Islet precursor cell (in vitro differentiated cells): ENCODE measurements around the gene LGI1.
"Not testable (repeated sequence)": the region's sequence is repeated elsewhere in the genome, so short reads cannot be mapped to it uniquely, and the experiment has no call there.

Experiments
- DNase-seq: peaks from one replicate; pipeline ENCODE4 v3.0.0-alpha.2; 2018

The LGI1 gene

DNA sequence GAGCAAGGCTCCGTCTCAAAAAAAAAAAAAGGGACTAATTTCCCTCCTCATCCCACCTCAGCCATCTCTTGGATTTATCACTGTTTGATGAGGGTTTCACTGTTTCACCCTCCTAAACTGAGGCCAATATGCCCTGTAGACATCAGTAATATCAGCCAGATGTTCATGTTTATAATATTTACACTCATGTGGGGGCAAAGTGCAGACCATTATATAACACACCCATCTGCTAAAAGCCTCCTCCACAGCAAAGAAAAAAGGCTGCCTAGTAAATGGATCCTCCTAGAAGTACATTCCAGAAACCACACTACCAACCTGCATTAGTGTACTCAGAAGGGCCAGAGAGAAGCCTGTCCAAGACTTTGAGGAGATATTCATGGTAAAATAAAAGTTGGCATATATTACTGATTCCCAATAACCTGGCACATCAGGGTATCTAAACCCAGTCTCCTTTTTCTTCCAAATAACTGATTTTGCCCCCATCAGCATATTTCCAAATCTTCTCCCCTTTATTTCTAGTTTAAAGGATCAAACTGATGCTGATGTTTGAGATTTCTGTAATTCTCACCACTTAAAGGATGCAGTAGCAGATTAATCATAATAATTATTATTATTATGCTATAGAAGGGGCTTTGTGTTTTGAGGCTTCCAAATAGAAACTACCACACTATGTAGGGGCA lies 55.1 kb downstream of the LGI1 start:
- DNase-seq, result no peak

DNA sequence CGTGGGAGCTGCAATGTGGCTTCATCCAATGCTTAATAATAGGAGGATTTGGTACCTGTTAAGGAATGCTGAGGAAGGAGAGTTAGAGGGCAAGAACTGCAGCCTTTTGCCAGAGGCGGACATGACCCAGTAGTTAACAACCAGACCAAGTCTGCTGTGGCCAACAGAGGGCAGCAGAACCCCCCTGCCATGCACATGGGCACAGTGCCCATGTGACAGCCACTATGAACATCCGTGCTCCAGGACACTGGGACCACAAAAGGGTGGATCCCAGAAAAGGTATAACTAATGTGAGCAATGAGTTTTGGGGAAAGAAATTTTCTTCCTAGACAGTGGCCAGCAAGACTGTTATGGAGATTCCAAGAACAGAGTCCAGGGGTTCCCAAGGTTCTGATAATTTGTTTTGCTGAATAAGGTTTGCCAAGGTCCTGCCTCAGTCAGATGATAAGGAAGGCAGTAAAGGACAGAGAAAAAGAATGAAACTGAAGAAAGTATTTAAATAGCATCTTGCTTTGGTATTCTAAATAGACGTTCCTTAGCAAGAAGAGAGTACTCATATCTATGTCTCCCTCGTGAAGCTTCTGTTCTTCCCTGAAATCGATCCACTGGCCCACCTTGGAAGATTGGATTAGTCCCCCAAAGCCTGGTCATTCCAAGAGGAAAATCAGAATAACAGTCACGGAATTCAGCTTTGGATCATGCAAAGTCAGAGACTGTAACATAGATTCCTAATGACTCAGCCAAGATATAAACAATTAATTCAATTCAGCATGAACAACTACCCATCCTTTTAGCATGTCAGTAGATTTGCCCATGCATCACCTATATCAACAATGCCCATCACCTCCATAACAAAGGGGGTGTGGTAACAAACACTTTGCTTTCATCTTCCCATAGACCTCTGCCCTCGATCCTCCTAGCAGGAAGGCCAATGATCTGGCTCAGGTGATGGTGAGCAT lies 56.0 kb downstream of the LGI1 start:
- peak; percentile 70 for DNase-seq

DNA sequence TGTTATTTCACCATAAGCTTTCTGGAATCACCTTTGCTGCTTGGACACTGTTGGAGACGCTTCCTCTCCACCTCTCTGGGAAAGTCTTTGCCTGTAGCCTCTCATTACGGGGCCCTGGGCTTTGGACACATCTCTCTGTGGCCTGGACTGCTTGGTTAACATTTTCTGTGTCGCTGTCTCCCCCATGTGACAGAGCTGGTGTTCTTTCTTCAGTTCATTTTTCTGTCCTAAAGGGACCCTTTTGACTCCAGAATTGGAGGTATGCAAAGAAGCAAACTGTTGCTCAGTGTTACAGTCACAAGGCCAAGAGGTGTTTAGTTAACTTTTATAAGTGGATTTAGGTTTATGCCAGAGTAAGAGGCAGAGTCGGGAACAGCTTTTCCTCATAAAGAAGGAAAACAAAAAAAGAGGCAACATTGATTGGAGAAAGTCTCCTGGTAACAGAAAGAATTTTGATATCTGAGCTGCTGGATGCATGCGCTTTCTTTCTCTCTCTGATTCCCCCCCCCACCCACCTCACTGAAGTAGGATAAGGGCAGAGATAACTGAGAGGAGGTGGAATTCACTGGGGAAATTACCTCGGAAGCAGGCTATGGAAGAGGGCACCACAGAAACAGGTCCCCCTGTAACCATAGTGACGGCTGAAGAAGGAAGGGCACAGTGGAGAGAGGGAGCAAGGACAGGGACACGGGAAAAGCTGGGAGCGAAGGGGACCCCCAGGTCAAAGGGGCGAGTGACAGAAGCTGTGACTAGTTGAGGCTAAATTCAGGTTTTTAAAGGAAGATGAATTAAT lies 57.8 kb downstream of the LGI1 start:
- peak; percentile 85 for DNase-seq

DNA sequence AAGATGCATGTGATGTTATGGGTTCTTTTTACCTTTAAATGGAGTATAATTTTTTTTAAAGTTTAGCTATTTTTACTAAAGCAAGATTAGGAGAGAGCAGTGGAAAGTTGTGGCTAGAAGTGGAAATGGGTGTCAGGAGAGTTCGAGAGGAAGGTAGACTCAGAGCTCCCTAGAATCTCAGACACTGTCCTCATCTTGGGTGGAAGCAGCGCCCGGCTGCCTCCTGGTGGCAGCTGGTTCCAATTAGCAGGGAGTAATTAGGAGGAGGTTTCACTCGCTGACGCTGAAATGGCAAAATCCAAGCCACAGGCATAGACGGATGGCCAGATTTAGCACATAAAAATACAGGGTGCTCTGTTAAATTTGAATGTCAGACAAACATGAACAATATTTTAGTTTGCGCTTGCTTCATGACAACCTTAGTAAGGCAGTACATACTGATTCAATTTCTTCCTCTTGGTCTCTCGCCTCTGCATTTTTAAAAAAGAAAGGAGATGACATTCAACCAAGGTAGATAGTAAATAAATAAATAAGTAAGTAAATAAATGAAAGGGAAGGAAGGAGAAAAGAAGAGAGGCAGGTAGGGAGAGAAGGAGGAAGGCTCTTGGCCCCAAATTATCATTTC lies 58.5 kb downstream of the LGI1 start:
- peak; percentile 85 for DNase-seq

DNA sequence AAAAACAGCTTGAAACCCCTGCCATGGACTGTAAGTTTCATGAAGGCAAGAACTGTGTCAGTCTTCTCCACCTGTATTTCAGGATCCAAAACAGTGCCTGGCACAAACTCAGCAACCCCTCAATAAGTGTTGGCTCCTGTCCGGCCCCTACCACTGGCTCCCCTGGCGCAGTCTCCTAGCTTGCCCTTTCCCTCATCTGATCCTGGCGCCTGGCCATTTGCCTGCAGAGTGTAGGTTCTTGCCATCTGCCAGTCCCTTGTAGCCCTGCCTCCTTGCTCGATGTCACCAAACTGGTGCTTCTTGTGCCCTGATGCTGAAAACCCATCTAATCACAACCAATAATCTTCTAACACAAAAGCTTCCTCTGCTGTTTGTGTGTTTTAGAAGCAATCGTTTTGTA lies 60.4 kb downstream of the LGI1 start:
- no peak for DNase-seq

DNA sequence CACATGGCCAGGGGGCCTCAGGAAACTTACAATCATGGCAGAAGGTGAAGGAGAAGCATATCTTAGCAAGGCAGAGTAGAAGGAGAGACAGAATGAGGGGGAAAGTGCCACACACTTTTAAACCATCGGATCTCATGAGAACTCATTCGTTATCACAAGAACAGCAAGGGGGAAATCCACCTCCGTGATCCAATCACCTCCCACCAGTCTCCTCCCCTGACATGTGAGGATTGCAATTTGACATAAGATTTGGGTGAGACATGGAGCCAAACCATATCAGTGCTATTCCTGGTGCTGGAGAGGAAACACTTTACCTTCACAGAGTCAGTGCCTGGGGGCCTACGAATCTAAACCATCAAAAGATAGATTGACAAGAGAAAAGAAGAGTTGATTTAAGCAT lies 61.8 kb downstream of the LGI1 start:
- no peak for DNase-seq

DNA sequence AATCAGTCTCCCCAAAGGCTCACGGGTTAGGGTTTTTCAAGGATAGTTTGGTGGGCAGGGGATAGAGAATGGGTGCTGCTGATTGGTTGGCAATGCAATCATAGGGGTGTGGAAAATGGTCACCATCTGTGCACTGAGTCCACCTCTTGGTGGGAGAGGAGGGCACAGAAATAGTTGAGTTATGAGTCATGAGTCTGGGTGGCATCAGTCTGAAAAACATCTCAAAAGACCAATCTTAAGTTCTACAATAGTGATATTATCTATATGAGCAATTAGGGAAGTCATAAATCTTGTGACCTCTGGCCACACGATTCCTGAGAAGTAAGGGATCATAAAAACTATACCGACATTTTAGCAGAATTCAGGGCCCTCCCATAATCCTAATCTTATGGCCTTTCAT lies 62.7 kb downstream of the LGI1 start:
- no peak for DNase-seq

DNA sequence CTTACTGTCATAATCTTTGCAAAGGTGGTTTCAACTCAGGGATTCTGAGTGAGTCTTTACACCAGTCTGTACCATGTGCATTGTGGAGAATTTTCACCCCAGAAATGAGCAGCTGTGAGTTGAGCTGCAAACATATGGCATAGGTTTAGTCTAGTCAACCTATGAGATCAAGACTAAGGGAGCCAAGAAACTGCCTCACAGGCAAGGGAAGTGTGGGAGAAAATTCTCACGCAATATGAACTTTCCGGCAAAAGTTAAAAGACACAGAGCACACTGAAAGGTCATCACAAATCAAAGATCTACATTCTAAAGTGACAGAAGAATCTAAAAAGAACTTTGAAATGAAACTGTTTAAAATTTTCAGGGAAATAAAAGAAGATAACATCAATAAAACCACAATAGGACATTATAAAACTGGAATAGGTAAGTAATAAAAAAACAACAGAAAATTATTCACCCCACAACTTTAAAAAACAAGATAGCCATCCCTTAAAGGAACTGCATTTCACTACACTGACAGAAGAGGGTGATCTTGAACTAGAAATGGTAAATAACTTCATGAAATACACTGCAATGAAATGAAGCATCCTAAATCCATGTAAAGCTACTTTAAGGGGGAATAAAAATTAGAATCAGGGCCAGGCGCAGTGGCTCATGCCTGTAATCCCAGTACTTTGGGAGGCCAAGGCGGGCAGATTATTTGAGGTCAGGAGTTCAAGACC lies 63.5 kb downstream of the LGI1 start:
- DNase-seq, result no peak

DNA sequence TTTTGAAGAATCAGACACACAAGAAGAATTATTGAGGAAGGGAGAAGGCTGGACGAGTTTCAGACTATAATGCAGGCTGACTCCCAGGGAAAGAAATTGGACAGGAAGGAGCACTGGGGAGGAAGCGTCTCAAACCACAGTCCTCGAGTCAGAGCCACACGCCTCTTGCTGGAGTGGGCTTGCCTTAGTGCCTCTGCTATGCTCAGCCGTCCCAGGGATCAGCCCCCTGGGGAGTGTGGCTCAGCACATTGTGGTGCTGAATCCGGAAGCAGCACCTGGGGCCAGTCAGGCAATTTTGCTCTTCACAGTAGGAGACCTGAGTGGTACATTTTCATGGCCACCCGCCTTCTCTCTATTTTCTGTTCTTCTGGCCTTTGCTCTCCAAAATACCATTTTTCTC lies 68.6 kb downstream of the LGI1 start:
- peak; percentile 64 for DNase-seq

DNA sequence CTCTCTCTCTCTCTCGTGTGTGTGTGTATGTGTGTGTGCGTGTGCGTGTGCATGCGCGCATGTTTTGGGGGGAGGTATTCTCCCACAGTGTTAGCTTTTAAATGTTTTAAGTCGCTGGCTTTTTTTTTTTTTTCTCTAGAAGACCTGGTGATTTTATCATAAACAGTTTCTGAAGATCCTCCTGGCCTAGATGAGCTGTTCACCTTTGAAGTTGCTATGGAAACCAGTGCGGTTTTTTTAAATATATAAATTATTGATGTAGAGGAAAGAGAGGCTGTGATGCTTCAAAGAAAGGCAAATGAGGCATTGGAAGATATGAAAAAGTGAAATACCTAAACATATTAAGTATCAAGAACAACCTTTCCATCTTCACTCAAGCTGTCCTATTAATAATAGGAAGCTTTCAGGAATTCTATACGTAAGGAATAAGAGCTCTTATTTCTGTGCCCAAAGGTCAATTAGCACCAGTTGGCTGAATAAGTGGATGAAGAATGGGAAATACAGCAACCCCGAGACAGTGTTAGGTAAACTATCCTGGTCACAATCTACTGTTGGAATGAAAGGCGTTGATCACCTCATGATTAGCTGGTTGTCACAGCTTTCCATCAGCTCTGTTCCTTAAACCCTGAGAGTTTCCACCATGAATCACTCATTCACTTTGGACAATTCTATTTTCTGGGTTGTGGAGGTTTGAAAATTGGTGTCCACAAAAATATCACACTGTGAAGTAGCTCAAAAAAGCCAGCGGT lies 69.5 kb downstream of the LGI1 start:
- no peak for DNase-seq

DNA sequence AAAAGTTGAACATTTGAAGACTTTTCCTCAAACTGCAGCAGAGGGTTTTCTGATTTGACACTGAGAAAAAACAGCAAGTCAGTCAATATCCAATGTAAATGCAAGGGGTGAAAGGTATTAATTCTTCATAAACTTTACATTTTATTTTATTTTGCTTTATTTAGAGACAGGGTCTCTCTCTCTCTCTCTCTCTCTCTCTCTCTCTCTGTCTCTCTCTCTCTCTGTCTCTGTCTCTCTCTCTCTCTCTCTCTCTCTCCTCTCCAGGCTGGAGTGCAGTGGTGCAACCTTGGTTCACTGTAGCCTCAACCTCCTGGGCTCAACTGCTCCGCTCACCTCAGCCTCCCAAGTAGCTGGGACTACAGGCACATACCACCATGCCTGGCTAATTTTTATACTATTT lies 73.3 kb downstream of the LGI1 start:
- DNase-seq, result not testable (repeated sequence)

DNA sequence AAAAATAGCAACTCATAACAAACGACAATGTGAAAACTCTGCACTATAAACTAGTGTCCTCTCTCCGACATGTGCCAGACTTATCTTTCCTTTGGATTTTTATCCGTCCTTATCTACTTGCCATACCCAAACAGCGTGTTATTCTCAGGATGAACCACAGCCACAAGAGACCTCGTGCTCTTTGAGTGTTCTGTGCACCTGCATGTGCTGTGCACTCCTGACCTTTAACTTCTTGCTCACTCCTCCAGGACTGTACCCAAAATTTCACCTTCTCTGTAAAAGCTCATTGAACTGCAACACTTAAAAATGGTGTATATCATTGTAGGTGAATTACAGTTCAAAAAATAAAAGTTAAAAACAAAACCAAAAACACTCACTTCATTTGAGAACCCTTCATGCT lies 78.0 kb downstream of the LGI1 start:
- no peak for DNase-seq

DNA sequence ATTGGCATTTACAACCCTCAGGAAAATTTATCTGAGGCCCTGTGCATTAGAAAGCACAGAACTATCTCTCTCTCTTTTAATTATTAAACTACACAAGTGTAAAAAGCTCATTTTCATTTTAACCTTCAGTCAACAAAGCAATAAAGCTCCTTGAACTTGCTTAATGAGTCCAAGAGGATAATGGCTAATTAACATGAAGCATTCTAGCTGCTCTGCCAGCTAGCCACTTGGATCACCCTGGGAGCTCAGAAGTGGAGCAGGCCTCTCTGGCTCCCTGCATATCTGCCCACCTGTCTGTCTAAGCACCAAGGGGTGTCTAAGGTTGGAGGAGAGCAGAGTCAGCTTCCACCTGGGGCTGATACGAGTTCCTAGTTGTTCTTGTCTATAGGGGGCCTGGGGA lies 80.1 kb downstream of the LGI1 start:
- no peak for DNase-seq

DNA sequence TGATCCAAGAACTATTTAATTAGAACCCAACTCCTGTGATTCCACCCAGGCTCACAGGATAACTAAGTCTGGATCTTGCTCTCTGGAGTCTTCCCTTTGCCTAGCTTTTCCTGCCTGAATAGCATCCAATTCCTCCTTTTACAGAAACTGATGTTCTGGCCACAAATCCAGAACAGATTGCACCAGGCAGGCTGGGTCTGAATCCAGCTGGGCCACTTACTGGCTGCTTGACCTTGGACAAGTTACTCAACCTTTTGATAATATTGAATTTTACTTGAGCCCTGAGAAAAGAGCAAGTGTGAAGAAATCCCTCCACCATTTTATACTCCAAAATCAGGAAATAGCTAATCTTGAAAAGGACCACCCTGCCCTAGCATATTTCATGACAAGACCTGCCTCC lies 80.5 kb downstream of the LGI1 start:
- DNase-seq, result no peak

DNA sequence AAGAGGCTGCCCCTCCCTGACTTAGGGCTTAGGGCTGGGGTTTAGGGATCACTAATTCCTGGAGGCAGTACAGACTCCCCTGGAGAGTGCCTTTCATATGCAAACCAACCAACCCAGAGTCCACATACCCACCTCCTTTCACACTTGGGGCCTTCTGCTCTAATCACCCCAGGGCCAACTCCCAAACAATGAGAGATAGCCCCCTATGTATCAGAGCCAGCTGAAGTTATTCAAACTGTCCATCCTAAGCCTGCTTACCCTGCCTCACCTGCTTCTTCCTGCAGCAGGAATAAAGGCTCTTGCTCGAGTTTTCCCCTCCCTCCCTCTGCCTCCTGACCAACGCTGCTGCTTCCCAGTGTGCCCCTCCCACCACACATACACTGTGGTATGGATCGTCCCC lies 84.2 kb downstream of the LGI1 start:
- DNase-seq, result no peak

DNA sequence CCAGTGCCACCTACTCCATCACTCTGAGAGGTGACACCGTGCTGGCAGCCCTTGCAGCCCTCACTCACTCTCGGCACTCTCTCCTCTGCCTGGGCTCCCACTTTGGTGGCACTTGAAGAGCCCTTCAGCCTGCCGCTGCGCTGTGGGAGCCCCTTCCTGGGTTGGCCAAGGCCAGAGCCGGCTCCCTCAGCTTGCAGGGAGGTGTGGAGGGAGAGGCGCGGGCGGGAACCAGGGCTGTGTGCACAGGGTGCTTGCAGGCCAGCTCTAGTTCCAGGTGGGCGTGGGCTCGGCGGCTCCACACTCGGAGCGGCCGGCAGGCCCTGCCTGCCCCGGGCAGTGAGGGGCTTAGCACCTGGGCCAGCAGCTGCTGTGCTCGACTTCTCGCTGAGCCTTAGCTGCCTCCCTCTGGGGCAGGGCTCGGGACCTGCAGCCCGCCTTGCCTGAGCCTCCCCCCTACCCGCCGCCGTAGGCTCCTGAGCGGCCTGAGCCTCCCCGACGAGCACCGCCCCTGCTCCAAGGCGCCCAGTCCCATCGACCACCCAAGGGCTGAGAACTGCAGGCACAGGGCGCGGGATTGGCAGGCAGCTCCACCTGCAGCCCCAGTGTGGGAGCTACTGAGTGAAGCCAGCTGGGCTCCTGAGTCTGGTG lies 87.4 kb downstream of the LGI1 start:
- no peak for DNase-seq
